Measurements from ENCODE around the gene OLA1.

OLA1 gene

GRCh38 chr2:174125090-174125489, 123.2 kb downstream of the OLA1 start:
- Histone ChIP-seq H3K27me3 (ENCODE audit: insufficient read depth, poor library complexity, severe bottlenecking) (no peaks in the 10 kb centered on the region), H3K4me3 (replicated peaks; ENCODE audit: insufficient read depth, low read length) (no peak overlapping the region), H3K27ac (replicated peaks) (no peak overlapping the region)
- TF ChIP-seq REST (IDR thresholded peaks at IDR 0.05; ENCODE audit: insufficient replicate concordance, low read depth) = no peak
- TF ChIP-seq POLR2AphosphoS5 (IDR thresholded peaks at IDR 0.05; ENCODE audit: low read depth) = no peak
- no peak for TF ChIP-seq CTCF (IDR thresholded peaks at IDR 0.05; ENCODE audit: insufficient read depth, low read length)
- TF ChIP-seq GABPA (IDR thresholded peaks at IDR 0.05; ENCODE audit: low read depth) = no peak
- no peak for TF ChIP-seq SPI1 (IDR thresholded peaks at IDR 0.05; ENCODE audit: borderline replicate concordance, low read depth)
- DNase-seq (ENCODE audit: low read depth in 1 of 2, low spot score in 1 of 2) = no peak

GRCh38 chr2:174124181-174124580, 124.2 kb downstream of the OLA1 start:
- H3K4me3 ChIP-seq (replicated peaks; ENCODE audit: insufficient read depth, low read length) = no peak overlapping the region
- no peak for DNase-seq (ENCODE audit: low read depth in 1 of 2, low spot score in 1 of 2)
- H3K27me3 ChIP-seq (ENCODE audit: insufficient read depth, poor library complexity, severe bottlenecking) = no peaks in the 10 kb centered on the region
- H3K27ac ChIP-seq (replicated peaks) = no peak overlapping the region
- TF ChIP-seq POLR2AphosphoS5 (IDR thresholded peaks at IDR 0.05; ENCODE audit: low read depth) (no peak), CTCF (IDR thresholded peaks at IDR 0.05; ENCODE audit: insufficient read depth, low read length) (no peak), GABPA (IDR thresholded peaks at IDR 0.05; ENCODE audit: low read depth) (no peak), REST (IDR thresholded peaks at IDR 0.05; ENCODE audit: insufficient replicate concordance, low read depth) (no peak), SPI1 (IDR thresholded peaks at IDR 0.05; ENCODE audit: borderline replicate concordance, low read depth) (no peak)

GRCh38 chr2:174122185-174122584, 126.1 kb downstream of the OLA1 start:
- no peak overlapping the region for H3K27ac ChIP-seq (replicated peaks)
- H3K27me3 ChIP-seq (ENCODE audit: insufficient read depth, poor library complexity, severe bottlenecking) = no peaks in the 10 kb centered on the region
- H3K4me3 ChIP-seq (replicated peaks; ENCODE audit: insufficient read depth, low read length) = no peak overlapping the region
- DNase-seq (ENCODE audit: low read depth in 1 of 2, low spot score in 1 of 2) = no peak
- TF ChIP-seq REST (IDR thresholded peaks at IDR 0.05; ENCODE audit: insufficient replicate concordance, low read depth) (no peak), POLR2AphosphoS5 (IDR thresholded peaks at IDR 0.05; ENCODE audit: low read depth) (no peak), GABPA (IDR thresholded peaks at IDR 0.05; ENCODE audit: low read depth) (no peak), CTCF (IDR thresholded peaks at IDR 0.05; ENCODE audit: insufficient read depth, low read length) (no peak), SPI1 (IDR thresholded peaks at IDR 0.05; ENCODE audit: borderline replicate concordance, low read depth) (no peak)
